GM19025 (cell line): ENCODE results near the gene HDHD5.
"Not testable (repeated sequence)": the region's sequence is repeated elsewhere in the genome, so short reads cannot be mapped to it uniquely, and the experiment has no call there.

ENCODE experiments used
- ATAC-seq: cut with Tn5 transposase; IDR thresholded peaks from one replicate; pipeline ENCODE4 v1.9.1; 2021; ENCODE audit warnings: mild to moderate bottlenecking, low read depth, moderate library complexity; ENCODE audit not compliant: unreplicated experiment

The HDHD5 gene

GRCh38 chr22:17158176-17158567, 905 bp downstream of the HDHD5 start:
- no peak for ATAC-seq

DNA sequence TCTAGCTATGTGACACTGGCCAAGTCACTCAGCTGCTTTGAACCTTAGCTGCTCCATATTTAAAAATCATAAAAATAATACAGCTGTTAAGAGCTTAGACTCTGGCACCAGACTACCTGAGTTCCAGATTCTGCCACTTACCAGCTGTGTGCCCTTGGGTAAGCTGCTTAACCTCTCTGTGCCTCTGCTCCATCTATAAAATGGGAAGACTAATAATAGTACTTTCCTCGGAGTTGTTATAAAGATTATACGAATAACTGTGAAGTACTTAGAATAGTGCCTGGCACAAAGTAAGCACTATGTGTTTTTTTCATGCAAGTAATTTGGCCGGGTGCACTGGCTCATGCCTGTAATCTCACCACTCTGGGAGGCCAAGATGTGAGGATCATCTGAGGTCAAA, 1.4 kb downstream of the HDHD5 start:
- ATAC-seq = no peak

- no peak for ATAC-seq
Measured at GRCh38 chr22:17155941-17156340, 3.1 kb downstream of the HDHD5 start.

- no peak for ATAC-seq
Measured at GRCh38 chr22:17152971-17153370, 6.1 kb downstream of the HDHD5 start.

GRCh38 chr22:17152340-17152739, 6.7 kb downstream of the HDHD5 start:
- no peak for ATAC-seq

DNA sequence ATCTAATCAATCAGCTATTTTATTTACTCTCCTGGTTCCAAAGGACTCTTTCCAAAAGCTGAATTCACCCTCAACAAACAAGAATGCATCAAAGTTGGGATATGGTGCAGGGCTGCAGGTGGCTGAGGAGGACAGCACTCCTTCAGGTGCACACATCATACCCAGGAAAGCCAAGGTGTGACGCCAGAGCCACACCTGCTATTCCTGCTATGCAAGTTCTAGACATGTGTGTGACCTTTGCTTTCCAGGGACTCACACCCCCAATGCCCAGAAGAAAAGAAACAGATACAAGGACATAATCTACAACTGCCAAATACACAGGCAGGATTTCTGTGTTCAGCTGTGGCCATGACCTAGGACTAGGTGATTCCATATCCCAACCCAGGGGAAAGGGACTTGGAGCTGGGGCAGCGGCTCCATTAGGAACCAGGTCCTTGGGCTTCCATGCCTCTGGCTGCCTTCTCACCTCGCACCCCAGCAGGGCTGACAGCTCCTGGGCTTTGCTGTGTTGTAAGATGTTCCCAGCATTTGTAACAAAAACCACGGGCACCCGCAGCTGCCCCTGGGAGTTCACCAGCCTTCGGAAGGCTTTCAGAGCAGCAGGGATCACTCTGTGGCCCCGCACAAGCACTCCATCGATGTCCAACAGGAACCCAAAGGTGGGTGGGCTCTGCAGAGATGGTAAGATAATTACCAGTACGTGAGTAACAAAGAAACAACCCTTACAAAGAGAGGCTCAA, 9.8 kb downstream of the HDHD5 start:
- no peak for ATAC-seq

- ATAC-seq = not testable (repeated sequence)
Measured at GRCh38 chr22:17147458-17147857, 11.6 kb downstream of the HDHD5 start.

GRCh38 chr22:17145021-17145680, 13.9 kb downstream of the HDHD5 start:
- no peak for ATAC-seq

DNA sequence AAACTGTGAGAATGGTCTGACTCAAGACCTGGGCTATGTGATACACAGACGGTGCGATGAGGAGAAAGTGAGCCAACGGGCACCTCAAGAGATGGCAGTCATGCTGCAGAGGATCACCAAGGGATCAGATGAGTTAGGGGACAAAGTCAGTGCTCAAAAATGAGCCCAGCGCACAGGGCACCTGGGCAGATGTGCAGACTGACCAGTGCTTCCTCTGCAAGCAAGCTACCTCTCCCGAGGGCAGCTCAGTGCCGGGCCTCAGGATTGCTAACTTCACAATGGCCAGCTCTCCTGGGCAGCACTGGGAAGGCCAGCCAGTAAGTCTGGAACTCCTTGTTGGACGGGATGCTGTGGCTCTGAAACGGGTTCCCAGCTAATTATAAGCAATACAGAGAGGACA, 15.3 kb downstream of the HDHD5 start:
- ATAC-seq = no peak

DNA sequence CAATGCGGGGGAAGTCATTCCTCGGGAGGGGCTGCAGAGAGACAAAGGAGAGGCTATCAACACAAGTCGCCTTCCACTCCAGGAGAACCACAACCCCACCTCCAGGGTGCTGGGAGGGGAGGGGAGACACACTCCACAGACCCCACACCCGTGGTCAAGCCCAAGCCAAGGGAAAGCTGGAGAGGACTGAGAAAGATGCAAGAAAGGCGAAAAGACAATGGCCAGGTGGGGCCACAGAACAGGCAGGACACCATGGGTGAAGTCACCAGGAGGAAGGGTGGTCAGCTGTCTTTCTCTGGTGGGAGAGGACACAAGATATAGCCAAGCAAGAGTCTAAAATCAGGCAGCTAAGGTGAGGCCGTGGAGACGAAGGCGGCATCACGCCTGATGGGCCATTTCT, 16.0 kb downstream of the HDHD5 start:
- ATAC-seq = no peak

DNA sequence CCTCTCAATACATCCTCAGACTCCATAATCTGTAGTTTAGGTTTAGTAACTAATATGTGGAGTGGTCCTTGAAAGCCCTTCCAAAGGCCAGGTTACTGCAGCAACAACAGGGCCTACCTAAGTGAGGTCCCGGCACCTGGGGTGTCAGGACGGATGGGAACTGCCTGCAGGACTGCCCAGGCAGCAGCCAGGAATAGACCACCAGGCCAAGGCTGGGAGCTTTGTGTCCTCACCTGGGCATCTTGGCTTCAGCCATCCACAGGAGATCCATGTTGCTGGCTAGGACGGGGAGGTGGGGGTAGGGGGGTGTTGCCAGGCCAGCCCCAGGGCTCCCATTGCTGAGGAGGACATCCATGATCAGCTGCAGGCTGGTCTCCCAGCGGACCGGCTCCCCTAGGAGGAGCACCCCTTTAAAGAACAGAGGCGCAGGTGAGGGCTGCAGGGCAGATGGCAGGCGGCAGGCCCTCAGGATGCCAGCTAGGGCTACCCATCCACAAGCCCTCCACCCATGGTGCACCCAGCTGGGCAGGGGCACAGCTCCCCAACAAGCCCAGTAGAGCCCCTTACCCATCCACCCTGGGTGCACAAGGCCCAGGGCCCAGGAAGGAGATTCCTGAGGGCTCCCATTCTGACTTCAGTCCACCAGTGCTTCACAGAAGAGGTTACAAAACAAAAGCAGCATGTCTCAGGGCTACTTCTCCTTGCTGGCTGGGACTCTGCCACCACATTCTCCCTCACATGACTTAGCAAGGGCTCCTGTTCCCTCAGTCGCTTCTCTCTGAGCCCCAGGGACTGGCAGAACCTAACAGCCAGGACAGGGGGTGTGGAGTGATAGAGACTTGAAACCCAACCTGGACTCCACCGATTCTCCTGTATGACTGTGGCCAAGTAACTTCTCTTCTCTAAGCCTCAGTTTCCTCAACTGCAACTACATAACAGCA, 18.0 kb downstream of the HDHD5 start:
- ATAC-seq = no peak

GRCh38 chr22:17140022-17140421, 19.1 kb downstream of the HDHD5 start:
- no peak for ATAC-seq

- ATAC-seq = no peak
Measured at GRCh38 chr22:17138513-17138912, 20.6 kb downstream of the HDHD5 start.

DNA sequence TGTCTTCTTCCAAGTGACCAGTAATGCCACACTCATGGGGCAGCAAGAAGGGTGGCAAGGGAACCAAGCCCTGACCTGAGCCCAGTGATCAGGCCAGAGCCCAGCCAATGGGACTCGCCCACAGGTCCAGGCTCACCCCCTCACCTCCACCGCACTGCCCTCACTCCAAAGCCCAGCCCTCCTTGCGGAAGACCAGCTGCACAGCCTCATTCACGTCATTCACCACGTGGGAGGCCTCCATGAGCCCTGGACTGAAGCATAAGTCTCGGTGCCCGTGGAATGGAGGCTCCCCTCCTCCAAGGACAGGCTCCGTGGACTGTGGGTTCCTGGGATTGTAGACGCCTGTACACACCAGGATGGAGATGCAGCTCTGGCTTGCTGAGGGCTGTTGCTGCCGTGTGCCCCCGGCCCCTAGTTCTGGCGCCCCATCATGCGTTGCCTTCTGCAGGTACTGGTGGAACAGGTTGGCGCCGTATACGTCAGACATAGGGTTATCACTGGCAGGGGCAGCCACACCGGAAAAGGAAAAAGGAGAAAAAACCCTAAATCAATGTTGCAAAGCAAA, 21.1 kb downstream of the HDHD5 start:
- no peak for ATAC-seq

GRCh38 chr22:17137170-17137569, 21.9 kb downstream of the HDHD5 start:
- no peak for ATAC-seq

- no peak for ATAC-seq
Measured at GRCh38 chr22:17135153-17135760, 23.8 kb downstream of the HDHD5 start.

DNA sequence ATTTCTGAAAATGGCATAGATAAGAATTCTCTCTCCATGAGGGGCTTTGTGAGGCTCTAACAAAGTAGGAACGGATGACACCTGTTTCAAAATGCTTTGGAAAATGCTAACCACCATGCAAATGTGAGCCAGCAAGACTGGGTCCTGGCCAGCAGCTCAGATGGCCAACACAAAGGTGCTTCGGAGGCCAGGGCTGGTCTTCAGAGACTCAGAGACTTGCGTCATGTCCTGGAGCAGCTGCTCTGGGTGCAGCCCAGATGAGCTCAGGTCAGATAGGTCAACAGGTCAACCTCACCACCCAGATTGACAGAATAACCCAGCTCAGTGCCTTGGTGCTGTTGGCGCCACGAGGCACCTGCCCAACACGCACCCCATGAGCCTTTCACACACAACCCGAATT, 25.9 kb downstream of the HDHD5 start:
- ATAC-seq = no peak

DNA sequence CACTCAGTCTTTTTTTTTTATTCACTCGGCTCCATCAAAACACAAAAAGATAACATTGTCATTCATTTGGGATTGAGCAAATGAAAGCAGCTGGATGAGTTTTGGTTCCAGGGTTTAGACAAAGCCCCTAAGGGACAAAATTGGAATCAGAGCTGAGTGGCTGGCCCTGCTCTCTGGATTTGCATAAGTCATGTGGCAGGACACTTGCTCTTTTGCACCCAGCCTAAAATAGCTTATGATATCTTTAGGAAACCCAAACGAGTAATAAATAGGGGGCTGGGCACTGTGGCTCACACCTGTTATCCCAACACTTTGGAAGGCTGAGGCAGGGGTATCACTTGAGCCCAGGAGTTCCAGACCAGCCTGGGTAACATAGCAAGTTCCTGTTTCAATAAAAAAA, 27.0 kb downstream of the HDHD5 start:
- no peak for ATAC-seq

- no peak for ATAC-seq
Measured at GRCh38 chr22:17131686-17132085, 27.4 kb downstream of the HDHD5 start.

DNA sequence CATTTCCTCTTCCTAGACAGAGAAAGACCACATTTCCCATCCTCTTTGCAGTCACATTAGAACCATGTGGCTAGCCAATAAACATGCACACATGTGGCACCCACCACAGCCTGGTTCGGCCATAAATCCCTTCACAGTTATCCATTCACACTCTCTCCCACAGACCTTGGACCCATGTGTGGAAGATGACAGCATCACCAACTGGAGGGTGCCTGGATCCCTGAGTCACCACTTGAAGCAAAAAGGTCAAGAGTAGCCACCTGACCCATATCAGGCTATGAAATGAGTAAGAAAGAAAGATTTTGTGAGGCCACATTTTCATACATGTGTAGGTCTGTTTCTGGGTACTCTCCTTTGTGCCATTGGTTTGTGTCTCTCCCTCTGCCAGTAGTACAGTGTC, 28.9 kb downstream of the HDHD5 start:
- no peak for ATAC-seq
